ENCODE results near the gene MRPL21.

The MRPL21 gene

DNA sequence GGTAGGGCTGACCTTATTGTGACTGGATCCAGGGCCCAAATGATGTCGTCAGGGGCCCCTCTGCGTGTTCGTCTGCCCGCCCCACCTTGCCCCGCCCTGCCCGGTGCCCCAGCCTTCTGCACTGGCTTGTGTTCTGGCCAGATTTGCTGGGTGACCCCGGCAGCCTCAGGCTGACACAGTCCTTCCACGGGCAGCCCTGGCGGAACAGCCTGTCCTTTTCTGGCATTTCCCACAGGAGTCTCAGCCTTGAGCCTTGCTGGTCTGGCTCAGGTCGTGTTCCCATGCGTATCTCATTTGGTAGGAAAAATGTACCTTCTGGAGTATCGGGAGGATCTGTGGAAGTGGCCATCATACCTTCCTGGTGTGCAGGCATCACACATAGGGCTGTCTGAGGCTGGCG lies 31.0 kb upstream of the MRPL21 start:
- DNase-seq (ENCODE audit: low spot score) = no peak

DNA sequence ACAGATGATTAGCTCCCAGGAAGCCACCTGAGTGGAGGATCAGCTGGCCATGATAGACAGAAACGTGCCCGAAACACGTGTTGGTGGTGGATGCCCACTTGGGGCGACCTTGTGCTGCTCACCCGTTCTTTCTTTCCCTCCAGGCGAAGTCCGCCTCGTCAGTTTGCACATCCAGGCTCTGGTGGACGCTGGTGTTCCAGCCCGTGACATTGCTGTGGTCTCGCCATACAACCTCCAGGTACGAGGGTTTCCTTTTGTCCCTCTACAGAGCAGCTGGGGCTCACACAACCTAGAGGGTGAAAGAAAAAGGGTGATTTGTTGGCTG lies 30.7 kb upstream of the MRPL21 start:
- DNase-seq (ENCODE audit: low spot score) = no peak

DNA sequence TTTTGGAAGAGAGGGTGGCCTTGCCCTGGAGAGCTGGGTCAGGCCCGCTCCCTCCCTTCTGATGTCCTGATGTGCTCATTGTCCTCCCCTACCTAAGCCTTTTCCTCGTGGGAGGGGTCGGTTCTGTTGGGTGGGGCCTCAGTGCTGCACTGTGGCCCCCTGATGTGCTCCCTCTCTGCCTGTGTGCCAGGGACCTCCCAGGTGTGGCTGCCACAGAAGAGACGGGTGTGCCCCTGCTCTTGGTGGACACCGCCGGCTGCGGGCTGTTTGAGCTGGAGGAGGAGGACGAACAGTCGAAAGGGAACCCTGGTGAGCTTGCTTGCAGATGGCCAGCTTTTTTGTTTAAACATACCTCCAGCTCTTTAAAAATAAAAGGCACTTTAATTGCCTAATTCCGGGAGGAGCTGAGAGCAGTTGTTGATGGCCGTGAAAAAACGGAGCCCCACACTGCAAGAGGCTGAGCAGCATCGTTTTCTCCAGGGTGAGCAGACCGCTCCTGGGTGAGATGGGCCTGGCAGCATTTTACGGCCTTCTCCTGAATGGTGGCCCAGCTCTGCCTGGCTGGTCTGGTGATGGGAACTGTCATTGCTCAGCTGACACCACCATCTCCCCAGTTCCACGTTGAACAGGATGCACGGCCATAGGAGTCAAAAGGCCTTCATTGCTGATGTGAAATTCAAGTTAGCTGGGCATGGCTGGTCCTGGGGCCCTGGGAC lies 30.1 kb upstream of the MRPL21 start:
- DNase-seq (ENCODE audit: low spot score) = no peak

DNA sequence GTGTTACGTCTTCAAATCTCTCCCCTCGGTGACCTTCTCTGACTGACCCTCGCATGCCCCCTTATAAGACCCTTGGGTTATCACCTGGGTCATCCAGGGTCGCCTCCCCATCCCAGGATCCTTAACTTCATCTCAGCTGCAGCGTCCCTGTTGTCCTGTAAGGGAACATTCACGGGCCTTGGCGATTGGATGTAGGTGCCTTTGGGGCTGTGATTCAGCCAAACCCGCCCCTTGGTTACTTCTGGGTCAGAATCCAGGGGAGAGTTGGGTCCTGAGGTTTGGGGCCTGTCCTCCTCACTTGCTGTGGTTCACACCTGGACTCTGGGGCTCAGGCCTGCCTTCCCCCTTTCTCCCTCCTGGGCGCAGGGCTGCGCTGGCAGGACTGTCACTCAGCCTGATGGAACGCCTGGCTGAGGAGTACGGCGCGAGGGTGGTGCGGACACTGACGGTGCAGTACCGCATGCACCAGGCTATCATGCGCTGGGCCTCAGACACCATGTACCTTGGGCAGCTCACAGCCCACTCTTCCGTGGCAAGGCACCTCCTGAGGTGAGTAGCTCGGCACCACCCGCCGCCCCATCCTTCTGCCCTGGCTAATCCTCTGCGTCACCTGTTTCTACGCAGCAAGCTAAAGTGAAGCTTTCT lies 29.4 kb upstream of the MRPL21 start:
- DNase-seq (ENCODE audit: low spot score) = no peak

DNA sequence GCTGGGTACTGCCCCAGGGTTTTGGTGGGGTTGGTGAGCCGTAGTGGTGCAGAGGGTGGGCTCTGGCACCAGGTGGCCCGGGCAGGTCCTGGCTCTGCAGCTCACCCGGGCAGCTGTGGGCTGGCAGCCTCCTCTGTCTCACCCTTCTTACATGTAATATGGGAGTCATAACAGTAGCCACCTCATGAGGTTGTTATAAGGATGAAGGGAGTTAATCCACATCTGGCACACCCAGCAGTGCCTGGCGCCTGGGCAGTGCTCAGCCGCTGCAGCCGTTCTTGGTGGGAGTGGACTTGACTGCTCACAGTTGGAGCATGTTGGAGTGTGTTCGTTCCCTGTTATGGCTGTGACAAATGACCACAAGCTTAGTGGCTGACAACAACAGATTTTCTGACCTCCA lies 28.7 kb upstream of the MRPL21 start:
- no peak for DNase-seq (ENCODE audit: low spot score)

DNA sequence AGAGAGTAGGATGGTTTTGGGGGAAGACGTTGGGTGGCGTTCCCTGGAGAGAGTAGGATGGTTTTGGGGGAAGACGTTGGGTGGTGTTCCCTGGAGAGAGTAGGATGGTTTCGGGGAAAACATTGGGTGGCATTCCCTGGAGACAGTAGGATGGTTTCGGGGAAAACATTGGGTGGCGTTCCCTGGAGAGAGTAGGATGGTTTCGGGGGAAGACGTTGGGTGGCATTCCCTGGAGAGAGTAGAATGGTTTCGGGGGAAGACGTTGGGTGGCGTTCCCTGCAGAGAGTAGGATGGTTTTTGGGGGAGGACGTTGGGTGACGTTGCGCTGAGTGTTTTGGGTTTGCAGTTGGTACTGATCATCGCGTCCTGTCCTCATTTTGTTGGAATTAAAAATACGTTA lies 28.3 kb upstream of the MRPL21 start:
- no peak for DNase-seq (ENCODE audit: low spot score)

DNA sequence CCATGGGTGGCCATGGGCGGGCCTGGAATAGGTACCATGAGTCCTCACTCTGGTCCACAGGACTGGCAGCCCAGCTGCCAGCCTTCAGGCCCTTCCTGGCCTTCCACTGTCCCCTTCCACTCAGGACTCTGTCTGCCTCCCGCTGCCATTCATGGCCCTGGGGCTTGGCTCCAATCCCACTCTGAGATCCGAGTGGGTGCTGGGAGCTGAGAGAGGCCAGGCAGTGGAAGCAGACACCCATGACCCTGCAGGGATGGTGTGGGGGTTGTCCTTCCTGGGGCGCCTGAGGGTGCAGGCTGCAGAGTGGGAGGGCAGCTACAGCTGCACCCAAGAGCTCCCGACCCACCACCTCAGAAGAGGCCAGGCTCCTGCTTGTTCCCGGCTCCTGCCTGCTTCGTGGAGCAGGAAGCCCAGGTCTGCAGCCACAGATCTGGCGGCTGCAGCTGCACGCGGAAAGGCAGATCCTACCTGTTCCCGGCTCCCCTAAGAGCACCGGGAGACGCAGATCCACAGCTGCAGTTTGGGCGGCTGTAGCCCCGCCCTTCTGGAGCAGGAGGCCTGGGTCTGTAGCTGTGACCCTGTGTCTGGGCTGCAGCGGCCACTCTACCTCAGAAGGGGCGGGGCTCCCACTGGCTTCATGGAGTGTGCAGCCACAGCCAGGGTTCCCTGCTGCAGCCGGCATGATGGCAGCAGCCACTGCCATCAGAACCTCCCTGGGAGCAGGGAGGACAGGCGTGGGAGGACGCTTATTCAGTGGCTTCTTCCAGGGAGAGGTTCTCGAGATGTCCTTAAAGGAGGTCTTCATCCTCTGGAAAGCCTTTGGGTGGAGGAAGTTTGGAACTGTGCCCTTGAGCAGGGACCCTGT lies 27.6 kb upstream of the MRPL21 start:
- DNase-seq (ENCODE audit: low spot score) = no peak

DNA sequence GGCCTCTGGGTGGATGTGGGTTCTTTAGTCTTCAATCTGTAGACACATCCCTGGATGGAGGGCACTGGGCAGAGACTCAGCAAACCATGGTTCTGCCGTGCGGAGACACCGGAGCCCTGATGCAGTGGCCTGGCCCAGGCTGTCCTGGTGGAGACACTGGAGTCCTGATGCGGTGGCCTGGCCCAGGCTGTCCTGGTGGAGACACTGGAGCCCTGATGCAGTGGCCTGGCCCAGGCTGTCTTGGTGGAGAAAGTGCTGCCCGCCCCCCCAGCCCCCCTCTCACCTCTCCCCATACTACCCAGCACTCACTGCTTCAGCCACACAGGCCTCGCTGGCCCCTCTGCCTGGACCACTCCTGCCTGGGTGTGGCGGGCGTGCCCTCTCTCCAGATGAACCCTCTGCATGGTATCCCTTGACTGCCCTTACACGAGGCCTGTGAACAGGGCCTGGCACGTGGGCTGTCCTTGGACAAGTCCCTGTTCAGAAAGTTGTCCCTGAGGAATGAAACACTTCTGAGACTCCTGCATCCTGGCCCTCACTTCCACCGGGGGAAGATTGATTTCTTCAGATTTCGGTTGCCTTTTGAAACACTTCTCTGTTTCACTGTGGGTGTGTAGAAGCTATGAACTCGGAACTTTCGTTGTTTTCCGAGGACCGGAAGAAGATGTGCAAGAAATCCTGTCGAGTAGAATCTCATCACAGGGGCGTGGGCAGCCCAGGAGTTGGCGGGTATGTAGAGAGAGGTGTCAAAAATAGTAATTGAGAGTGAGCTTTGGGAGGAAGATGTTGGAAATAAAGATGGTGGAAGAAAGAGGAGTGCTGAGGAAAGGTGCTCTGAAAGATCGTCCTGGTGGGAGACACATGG lies 26.3 kb upstream of the MRPL21 start:
- no peak for DNase-seq (ENCODE audit: low spot score)

DNA sequence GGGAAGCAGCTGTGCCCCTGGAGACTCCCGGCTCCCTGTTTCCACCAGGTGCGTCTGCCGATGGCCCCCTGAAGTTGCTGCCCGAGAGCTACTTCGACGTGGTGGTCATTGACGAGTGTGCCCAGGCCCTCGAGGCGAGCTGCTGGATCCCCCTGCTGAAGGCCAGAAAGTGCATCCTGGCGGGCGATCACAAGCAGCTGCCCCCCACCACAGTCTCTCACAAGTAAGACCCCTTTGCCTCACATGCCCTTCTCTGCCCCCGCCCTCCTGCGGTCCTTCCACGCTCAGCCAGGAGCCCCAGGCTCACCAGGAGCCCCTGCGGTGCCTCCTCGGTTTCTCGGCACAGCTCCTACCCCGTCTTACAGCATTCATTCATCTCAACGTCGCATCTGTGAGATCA lies 25.5 kb upstream of the MRPL21 start:
- DNase-seq (ENCODE audit: low spot score) = no peak

DNA sequence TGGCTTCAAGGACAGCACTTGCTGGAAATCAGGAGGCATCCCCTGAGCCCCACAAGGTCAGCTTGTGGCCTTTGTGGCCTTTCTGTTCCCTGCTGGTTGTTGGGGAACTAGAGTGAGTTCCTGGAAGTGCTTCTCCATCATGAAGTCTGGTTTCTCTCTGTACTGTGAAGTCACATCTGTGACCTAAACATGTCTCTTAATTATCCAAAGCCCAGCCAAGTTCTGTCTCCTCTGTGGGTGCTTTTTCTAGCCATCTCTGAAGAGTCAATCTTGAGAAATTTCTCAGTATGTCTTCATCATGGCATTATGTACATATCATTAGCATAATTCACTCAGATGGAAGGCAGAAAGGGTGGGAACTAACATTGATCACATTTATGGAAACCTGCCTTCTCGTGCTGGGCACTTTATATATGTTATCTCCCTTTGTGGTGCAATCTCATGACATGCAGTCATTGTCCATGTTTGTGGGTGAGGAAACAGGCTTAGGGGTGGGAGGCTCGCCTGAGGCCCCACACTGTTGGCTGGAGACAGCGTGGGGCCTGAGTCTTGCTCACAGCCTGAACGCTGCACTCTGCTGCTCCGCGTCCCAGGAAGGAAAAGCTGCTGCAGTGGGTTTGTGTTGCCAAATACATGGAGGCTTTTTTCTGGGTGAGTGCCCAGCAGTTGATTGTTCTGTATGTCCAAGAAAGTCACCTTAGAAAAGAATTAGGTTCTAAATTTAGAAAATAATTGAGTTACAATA lies 24.7 kb upstream of the MRPL21 start:
- no peak for DNase-seq (ENCODE audit: low spot score)

DNA sequence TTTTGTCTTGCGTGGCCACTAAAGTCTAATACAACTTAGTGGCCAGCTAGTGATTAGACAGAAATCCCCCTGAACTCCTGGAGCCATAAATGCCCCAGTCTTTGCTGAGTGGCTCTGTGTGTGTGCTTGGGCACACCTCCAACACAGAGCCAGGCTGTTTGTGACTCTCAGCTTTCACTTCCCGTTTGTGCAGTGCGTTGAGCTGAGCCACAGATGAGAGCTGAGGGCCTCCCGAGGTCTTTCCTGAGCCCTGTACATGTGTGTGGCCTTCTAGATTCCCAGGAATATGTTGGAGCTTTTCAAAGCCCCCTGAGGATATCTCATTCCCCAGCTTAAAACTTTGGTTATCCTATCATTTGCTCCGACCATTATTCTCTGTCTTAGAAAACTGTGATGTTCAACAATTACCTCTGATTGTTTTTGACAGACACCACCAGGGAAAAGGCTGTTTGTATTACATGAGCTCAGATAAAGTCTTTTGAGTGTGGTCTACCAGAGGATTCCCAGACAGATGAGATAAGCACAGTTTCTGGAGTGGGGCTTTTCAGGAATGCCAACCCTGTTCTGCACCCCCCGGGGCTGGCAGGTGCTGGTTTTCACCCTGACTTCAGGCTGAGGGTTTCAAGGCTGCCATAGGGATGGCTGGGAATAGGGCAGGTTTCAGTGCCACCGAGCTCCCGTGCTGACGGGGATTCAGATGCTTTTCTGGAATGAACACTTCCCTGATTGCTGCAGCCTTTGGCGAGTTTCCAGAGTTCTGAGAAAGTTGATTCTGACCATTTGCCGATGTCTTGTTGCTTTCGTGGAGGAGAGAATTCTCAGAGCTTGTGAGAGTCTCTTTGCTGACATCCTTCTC lies 23.9 kb upstream of the MRPL21 start:
- DNase-seq (ENCODE audit: low spot score) = peak; percentile 71

DNA sequence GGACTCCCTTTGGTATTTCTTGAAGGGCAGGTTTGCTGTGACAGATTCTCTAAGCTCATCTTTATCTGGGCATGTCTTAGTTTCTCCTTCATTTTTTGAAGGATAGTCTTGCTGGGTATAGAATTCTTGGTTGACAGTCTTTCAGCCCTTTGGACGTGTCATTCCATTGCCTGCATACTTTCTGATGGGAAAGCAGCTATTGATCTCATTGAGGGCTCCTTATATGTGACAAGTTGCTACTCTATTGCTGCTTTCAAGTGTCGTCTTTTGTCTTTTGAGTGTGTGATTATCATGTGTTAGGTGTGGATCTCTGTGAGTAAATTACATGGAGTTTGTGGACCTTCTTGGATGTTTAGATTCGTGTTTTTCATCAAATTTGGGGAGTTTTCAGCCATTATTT lies 22.0 kb upstream of the MRPL21 start:
- peak; percentile 10 for DNase-seq (ENCODE audit: low spot score)

DNA sequence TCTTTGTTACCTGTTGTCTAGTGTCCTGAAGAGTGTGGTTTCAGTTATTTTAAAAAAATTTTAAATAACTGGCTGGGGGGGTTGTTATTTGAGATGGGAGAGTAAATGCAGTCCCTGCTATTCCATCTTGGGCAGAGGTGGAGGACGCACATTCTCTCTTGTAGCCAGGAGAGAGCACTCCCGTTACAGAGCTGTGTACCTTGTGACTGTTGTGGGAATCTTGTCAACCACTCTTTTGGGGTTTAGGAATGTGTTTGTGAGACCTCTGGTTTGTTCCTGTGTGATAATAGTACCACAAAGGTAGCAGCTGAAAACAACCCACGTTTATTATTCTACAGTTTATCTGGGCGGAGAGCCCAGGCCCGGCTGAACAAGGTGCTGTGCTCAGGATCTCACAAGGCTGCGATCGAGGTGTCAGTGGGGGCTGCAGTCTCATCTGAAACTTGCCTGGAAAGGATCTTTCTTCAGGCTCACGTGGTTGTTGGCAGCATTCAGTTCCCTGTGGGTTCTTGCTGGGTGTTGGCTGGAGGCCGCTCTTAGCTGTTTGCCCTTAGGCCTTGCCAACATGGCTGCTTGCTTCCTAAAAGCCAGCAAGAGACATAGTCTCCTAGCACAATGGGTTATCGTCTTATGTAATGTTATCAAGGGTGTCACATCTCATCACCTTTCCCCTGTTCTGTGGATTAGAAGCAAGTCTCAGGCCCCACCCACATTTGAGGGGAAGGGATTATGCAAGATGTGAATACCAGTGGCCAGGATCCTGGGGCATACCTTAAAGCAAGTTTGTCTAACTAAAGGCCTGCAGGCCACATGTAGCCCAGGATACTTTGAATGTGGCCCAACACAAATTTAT lies 20.7 kb upstream of the MRPL21 start:
- DNase-seq (ENCODE audit: low spot score) = no peak

DNA sequence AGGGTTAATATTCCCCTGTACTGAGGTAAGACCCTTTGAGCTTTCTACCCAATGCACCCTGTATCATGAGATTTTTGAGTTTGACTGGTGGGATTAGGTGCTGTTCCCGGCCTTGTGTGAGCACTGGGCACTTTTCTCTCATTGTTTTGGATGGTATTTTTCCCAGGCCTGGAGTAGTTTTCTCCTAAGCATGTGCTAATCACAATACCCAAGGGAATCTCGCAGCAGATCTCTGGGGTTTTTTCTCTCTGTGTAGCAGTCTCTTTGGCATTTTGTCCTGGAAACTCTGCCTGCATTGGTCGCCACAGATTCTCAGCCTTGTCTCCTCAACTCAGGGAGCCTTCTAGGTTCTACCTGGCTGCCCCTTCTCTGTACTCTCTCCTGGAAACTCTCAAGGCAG lies 20.0 kb upstream of the MRPL21 start:
- DNase-seq (ENCODE audit: low spot score) = no peak

DNA sequence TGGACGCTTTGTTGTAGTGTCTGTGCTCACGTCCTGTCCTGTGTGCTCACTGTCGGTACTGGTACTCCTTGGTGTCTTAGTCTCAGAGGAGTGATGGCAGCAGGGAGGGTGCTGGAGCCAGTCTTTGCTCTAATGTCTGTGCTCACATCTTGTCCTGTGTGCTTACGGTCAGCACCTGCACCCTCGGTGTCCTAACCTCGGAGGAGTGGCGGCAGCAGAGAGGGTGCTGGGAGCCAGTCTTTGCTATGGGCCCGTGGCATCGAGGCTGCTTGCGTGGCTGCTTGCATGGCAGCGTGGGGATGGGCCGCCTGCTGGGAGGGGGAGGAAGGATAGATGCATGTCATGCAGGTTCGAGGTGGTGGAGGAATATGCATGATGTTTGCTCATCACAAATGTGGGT lies 12.8 kb upstream of the MRPL21 start:
- no peak for DNase-seq (ENCODE audit: low spot score)

DNA sequence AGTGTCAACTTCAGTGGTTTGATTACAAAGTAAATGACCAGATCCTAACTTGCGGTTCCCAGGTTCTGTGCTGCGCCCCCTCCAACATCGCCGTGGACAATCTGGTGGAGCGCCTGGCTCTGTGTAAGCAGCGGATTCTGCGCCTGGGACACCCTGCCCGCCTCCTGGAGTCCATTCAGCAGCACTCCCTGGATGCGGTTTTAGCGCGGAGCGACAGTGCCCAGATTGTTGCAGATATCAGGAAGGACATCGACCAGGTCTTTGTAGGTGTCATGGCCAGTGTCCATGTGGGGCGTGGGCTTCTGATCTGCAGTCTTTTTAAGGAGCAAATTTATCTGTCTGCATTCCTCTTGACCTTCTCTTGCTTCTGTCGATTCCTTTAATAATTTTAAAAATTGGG lies 11.1 kb upstream of the MRPL21 start:
- no peak for DNase-seq (ENCODE audit: low spot score)

DNA sequence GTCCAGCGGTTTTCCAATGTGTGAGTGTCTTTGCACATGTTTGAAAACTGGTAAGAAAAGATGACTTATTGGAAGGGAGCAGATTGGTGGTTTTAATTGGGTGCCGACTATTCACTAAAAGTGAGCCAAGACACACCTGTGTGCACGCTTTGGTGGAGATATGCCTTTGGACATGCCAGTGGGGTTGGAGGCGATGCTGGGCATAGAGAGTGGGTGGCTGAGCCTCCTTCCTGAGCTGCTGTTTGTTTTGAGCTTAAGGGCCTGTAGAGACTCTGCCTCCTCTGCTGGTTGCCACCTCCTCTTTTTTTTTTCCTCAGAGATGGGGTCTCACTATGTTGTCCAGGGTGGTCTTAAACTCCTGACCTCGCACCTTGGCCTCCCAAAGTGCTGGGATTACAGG lies 9.6 kb upstream of the MRPL21 start:
- no peak for DNase-seq (ENCODE audit: low spot score)

DNA sequence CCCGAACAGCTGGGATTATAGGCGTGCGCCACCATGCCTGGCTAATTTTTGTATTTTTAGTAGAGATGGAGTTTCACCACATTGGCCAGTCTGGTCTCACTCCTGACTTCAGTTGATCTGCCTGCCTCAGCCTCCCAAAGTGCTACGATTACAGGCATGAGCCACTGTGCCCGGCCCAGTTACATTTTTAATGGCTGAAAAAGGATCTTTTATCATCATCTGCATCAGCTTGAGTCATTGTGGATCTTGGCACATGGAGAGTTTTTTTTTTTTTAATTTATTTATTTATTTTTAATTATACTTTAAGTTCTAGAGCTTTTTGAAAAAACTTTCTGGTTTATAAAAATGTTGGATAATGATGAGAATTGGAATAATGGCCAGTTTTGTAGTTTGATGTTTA lies 8.6 kb upstream of the MRPL21 start:
- DNase-seq (ENCODE audit: low spot score) = no peak

DNA sequence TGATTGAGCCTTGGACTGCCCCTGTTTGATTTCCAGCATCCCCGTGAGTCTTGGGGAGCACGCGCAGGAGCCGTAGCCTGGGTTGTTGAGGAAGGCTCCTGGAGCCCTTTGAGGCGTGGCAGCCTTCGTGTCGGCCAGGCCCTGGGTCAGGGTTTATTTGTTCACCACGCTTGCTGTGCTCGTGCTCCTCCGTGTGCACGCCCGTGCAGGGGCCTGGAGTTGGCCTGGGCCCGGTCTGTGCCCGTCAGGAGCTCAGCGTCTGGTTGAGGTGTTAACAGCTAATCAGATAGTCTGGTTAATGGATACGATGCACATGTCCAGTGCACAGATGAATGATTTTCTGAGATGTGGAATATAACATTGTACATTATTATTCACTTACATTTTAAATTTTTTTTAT lies 8.1 kb upstream of the MRPL21 start:
- DNase-seq (ENCODE audit: low spot score) = no peak

DNA sequence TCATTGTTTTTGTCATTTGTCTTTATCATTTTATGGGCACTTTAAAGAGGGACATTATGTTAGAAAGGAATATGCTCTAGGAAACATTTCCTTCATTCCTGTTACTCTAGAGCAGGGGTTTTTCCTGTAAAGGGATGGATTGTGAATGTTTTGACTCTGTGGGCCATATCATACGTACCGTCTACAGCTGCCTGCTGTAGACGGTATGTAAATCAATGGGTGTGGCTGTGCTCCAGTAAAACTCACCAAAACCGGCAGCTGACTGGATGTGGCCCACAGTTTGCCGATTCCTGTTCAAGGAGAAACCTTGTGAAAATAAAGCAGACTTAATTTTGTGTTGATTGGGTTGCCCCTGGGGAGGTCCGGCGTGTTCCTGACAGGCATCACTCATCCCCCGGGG lies 7.3 kb upstream of the MRPL21 start:
- DNase-seq (ENCODE audit: low spot score) = no peak

Data from NAMALWA (cell line).